Endothelial cell of umbilical vein (primary cell): ENCODE measurements around the gene FZD7. TPM values are rescaled to one million over a fixed set of nuclear protein-coding genes. Genes with fewer than 3 reads are reported as not detected.

ENCODE experiments used
- BruUV-seq: library from RNA; stranded (reverse); fragments of 400-500 nt; replicated peaks from 2 replicates; lab custom pipeline; 2021; lab: Mats Ljungman, UMichigan
- CTCF ChIA-PET: fragments of 300-600, 350-600 bp; sonication (Branson Sonifier 250); formaldehyde crosslinking; loops from one replicate; lab custom pipeline; 2021; ENCODE audit warnings: antibody characterized with exemption, inconsistent platforms; lab: Charles Lee
- POLR2A ChIA-PET: fragments of 300-600, 350-600 bp; sonication (Branson Sonifier 250); formaldehyde crosslinking; loops from one replicate; lab custom pipeline; 2021; ENCODE audit warnings: antibody characterized with exemption, inconsistent platforms; lab: Charles Lee
- DNase-seq: peaks from one replicate; pipeline ENCODE4 v3.0.0-alpha.2; 2011; ENCODE audit warnings: low read depth, low spot score
- FAIRE-seq: peaks from 2 replicates; lab custom pipeline; 2011; peaks lifted over from hg19 to GRCh38; lab: Jason Lieb, UNC
- H2AFZ ChIP-seq: 2 replicates; pipeline ENCODE4 v1.6.0; 2012; ENCODE audit warnings: low read depth, low read length, control low read depth, inconsistent platforms
- H3K27ac ChIP-seq: 2 replicates; pipeline ENCODE4 v1.5.1; 2011; ENCODE audit warnings: low read depth, mild to moderate bottlenecking, control low read depth, low read length, moderate library complexity; ENCODE audit not compliant: insufficient read depth
- H3K27me3 ChIP-seq, 2 experiments: 2 replicates each; pipeline versions ENCODE4 v1.6.0 to v1.6.1; 2011; ENCODE audit warnings: low read length in 2 of 2, mixed read lengths in 1 of 2; ENCODE audit not compliant: control insufficient read depth in 2 of 2, insufficient read depth in 2 of 2
- H3K36me3 ChIP-seq, 2 experiments: 2 replicates in 1 of 2; 3 replicates in 1 of 2; pipeline ENCODE4 v1.5.1; 2011; ENCODE audit warnings: low read length in 2 of 2, mild to moderate bottlenecking in 1 of 2, moderate library complexity in 1 of 2; ENCODE audit not compliant: control insufficient read depth in 2 of 2, insufficient read depth in 2 of 2; ENCODE audit errors: extremely low read depth in 1 of 2
- H3K4me1 ChIP-seq: 3 replicates; pipeline ENCODE4 v1.5.1; 2011; ENCODE audit warnings: mild to moderate bottlenecking, low read length; ENCODE audit not compliant: control insufficient read depth, insufficient read depth; ENCODE audit errors: extremely low read depth
- H3K4me2 ChIP-seq: 2 replicates; pipeline ENCODE4 v1.6.1; 2011; ENCODE audit warnings: low read length, control low read depth, mixed read lengths; ENCODE audit not compliant: insufficient read depth
- H3K4me3 ChIP-seq, 3 experiments: fragments of 200-600 bp in 1 of 3; sonication (generic), shearing (Covaris generic) in 1 of 3; replicated peaks in 1 of 3; 2 replicates each; pipeline ENCODE4 v1.5.1; 2011 to 2016; ENCODE audit warnings: control low read depth in 3 of 3, low read length in 3 of 3, mild to moderate bottlenecking in 2 of 3, inconsistent platforms in 1 of 3, low read depth in 1 of 3, moderate library complexity in 1 of 3; ENCODE audit not compliant: insufficient read depth in 1 of 3
- H3K79me2 ChIP-seq: 2 replicates; pipeline ENCODE4 v1.6.0; 2012; ENCODE audit warnings: low read length, inconsistent platforms; ENCODE audit not compliant: control insufficient read depth, insufficient read depth
- H3K9ac ChIP-seq: replicated peaks from 2 replicates; pipeline ENCODE3; 2011; ENCODE audit warnings: low read length, control low read depth; ENCODE audit not compliant: insufficient read depth; ENCODE audit errors: extremely low read depth
- H3K9me1 ChIP-seq: replicated peaks from 3 replicates; pipeline ENCODE4 v1.6.0; 2011; ENCODE audit warnings: mild to moderate bottlenecking, low read length; ENCODE audit not compliant: control insufficient read depth, insufficient read depth; ENCODE audit errors: extremely low read depth
- H3K9me3 ChIP-seq: replicated peaks from 2 replicates; pipeline ENCODE4 v1.5.1; 2012; ENCODE audit warnings: low read length, inconsistent platforms; ENCODE audit not compliant: control insufficient read depth, insufficient read depth
- H4K20me1 ChIP-seq: replicated peaks from 2 replicates; pipeline ENCODE3; 2011; ENCODE audit warnings: mild to moderate bottlenecking, low read length; ENCODE audit not compliant: control insufficient read depth, insufficient read depth; ENCODE audit errors: extremely low read depth
- CTCF ChIP-seq, 2 donors: IDR thresholded peaks; 1 replicate in 1 of 2; 2 replicates in 1 of 2; pipeline ENCODE4 v1.5.1; 2011; ENCODE audit warnings: low read length in 2 of 2, mild to moderate bottlenecking in 2 of 2, moderate library complexity in 2 of 2, control low read depth in 1 of 2, inconsistent platforms in 1 of 2, low read depth in 1 of 2; ENCODE audit not compliant: insufficient read depth in 1 of 2; ENCODE audit errors: extremely low read depth in 1 of 2
- EZH2 ChIP-seq: IDR thresholded peaks from 2 replicates; pipeline ENCODE4 v1.6.1; 2012; ENCODE audit warnings: borderline replicate concordance, low read depth, mild to moderate bottlenecking, moderate library complexity, low read length, inconsistent platforms; ENCODE audit not compliant: severe bottlenecking
- FOS ChIP-seq: IDR thresholded peaks from 2 replicates; pipeline ENCODE4 v1.6.1; 2011; ENCODE audit warnings: mild to moderate bottlenecking, low read length, moderate library complexity, borderline replicate concordance; ENCODE audit not compliant: insufficient read depth
- GATA2 ChIP-seq: IDR thresholded peaks from 2 replicates; pipeline ENCODE4 v1.7.0; 2011; ENCODE audit warnings: low read depth, mild to moderate bottlenecking, moderate library complexity, mixed read lengths, low read length; ENCODE audit not compliant: insufficient read length, insufficient read depth
- JUN ChIP-seq: IDR thresholded peaks from 2 replicates; pipeline ENCODE4 v1.6.1; 2011; ENCODE audit warnings: borderline replicate concordance, low read depth; ENCODE audit not compliant: insufficient read length, insufficient read depth
- MAX ChIP-seq: IDR thresholded peaks from 2 replicates; pipeline ENCODE4 v1.6.1; 2011; ENCODE audit not compliant: insufficient read depth, insufficient read length
- MYC ChIP-seq: IDR thresholded peaks from one replicate; pipeline ENCODE4 v1.6.1; 2011; ENCODE audit warnings: mild to moderate bottlenecking, low read depth, low read length
- POLR2A ChIP-seq: IDR thresholded peaks from 2 replicates; pipeline ENCODE4 v1.6.1; 2012; ENCODE audit warnings: low read depth, mild to moderate bottlenecking, control low read depth, low read length
- POLR2AphosphoS5 ChIP-seq: IDR thresholded peaks from 2 replicates; pipeline ENCODE4 v1.6.1; 2012; ENCODE audit warnings: low read depth, mild to moderate bottlenecking, control low read depth, low read length, moderate library complexity; ENCODE audit not compliant: insufficient read depth
- dilution Hi-C: fragments of 300-500 bp; cut with MboI; formaldehyde crosslinking; loops from one replicate; pipeline ENCODE4 v1.15.0; 2019; ENCODE audit warnings: low sequenced_read_pairs; ENCODE audit not compliant: extremely low pct_ligation_motif_present
- intact Hi-C: fragments of 100-400 bp; cut with micrococcal nuclease; formaldehyde crosslinking; loops from one replicate; pipeline ENCODE4 v1.10.0; 2022
- polyA plus RNA-seq, 4 experiments: library from polyadenylated mRNA; depleted of rRNA in 3 of 4; stranded (reverse) in 3 of 4; unstranded in 1 of 4; fragments of >200 nt; gene quantifications; 2 replicates each; pipeline versions ENCODE4 v1.2.1 to v1.2.3, GENCODE V29; 2011 to 2012; ENCODE audit warnings: missing spikeins in 1 of 4
- total RNA-seq: library from RNA; stranded (reverse); gene quantifications from 2 replicates; pipeline ENCODE4 v1.2.3, GENCODE V29; 2021

Gene FZD7
- total and polyA plus RNA-seq, 2 donors (not counting 3 experiments of a cell fraction or from before 2014, with no cell fraction given), result 0.15 to 0.29 TPM

GRCh38 chr2:202049092-202049728 is 15.6 kb downstream of the FZD7 start:
- H3K27me3 ChIP-seq, result peaks cover 22 to 31% of the 10 kb centered on the region in 2 experiments
- ChIA-PET CTCF (no interaction called here), POLR2A (interaction anchor here (0.6 kb wide), 1 partner anchor 50 kb away, joined by 3 read pairs; no protein-coding TSS in a partner anchor)
- no peak overlapping the region for H3K4me3 ChIP-seq
- DNase-seq (no peak), FAIRE-seq (no peak)
- intact Hi-C loops (no loop called here), dilution Hi-C loops (no loop called here)
- no peaks in the 10 kb centered on the region for H3K9me3 ChIP-seq
- no peaks in the 10 kb centered on the region for H3K9me1 ChIP-seq
- H3K27ac ChIP-seq, result no peak overlapping the region
- H3K36me3 ChIP-seq, result no peaks in the 10 kb centered on the region
- TF ChIP-seq POLR2A, result no peak
- no peak for TF ChIP-seq FOS
- TF ChIP-seq CTCF (IDR thresholded peaks at IDR 0.05; ENCODE audit: extremely low read depth in 1 of 2, insufficient read depth in 1 of 2, low read depth in 1 of 2, low read length in 2 of 2), result no peak
- TF ChIP-seq EZH2, result no peak
- TF ChIP-seq MAX, result no peak
- TF ChIP-seq JUN, result no peak
- no peak for TF ChIP-seq POLR2AphosphoS5
- no peak for TF ChIP-seq GATA2
- no peak for TF ChIP-seq MYC
- no peak overlapping the region for H3K9ac ChIP-seq
- no peak overlapping the region for H3K4me2 ChIP-seq
- H2AFZ ChIP-seq, result no peak overlapping the region
- H3K4me1 ChIP-seq, result no peaks in the 10 kb centered on the region
- peaks cover 3% of the 10 kb centered on the region for H4K20me1 ChIP-seq
- H3K79me2 ChIP-seq, result no peaks in the 10 kb centered on the region
- BruUV-seq, result no TSS peak
